Measurements from ENCODE around the gene AK2.
"Not testable (repeated sequence)": the region's sequence is repeated elsewhere in the genome, so short reads cannot be mapped to it uniquely, and the experiment has no call there.

GRCh38 chr1:33066477-33066876, 29.8 kb upstream of the AK2 start:
- TF ChIP-seq CTCF (IDR thresholded peaks at IDR 0.05; ENCODE audit: borderline replicate concordance, extremely low read depth, low read length, poor library complexity, severe bottlenecking); EZH2 (IDR thresholded peaks at IDR 0.05; ENCODE audit: borderline replicate concordance, low read depth, low read length, severe bottlenecking): not testable (repeated sequence)
